Mucosa of descending colon (tissue), 3 donors: ENCODE results near the gene TLNRD1. TPM values are rescaled to one million over a fixed set of nuclear protein-coding genes. Genes with fewer than 3 reads are reported as not detected.

Experiments used
- ATAC-seq: fragments of 200-7000 bp; cut with Tn5 transposase; one replicate; pipeline ENCODE4 v1.9.1; 2020; ENCODE audit warnings: mild to moderate bottlenecking, moderate library complexity
- DNase-seq, 3 donors: peaks; one replicate each; pipeline ENCODE4 v3.0.0-alpha.2; 2020
- H3K36me3 ChIP-seq: fragments of 200-600 bp; one replicate; pipeline ENCODE4 v1.8.0; 2021; ENCODE audit warnings: low read depth, mild to moderate bottlenecking
- H3K4me1 ChIP-seq: fragments of 200-600 bp; one replicate; pipeline ENCODE4 v1.8.0; 2021; ENCODE audit warnings: low read depth, mild to moderate bottlenecking
- H3K4me3 ChIP-seq: fragments of 200-600 bp; one replicate; pipeline ENCODE4 v1.8.0; 2021; ENCODE audit warnings: mild to moderate bottlenecking
- H3K9me3 ChIP-seq: fragments of 200-600 bp; one replicate; pipeline ENCODE4 v1.8.0; 2021; ENCODE audit warnings: mild to moderate bottlenecking
- intact Hi-C, 2 donors: fragments of 100-400 bp; cut with DNase I in 1 of 2; cut with micrococcal nuclease in 1 of 2; formaldehyde crosslinking; loops; one replicate each; pipeline versions ENCODE4 v1.11.0 to v1.11.1; 2022; cut with DNase I, micrococcal nuclease
- total RNA-seq, 3 donors: library from RNA; stranded (reverse); fragmentation: NEBNext Ultra II Directional in 2 of 3; extraction: Animal tissue kit (Norgen Biotek cat#: 25700) in 2 of 3; gene quantifications; one replicate each; pipeline versions ENCODE4 v1.2.1 to v1.2.4, GENCODE V29; 2021 to 2023
- TF ChIP-seq, protein P1 (sequence below): fragments of 200-600 bp; IDR thresholded peaks from one replicate; pipeline ENCODE4 v1.8.0; 2022; ENCODE audit warnings: antibody characterized with exemption, mild to moderate bottlenecking
- donor health status: DM: no; HTN: no; CAD: no; lungs with moderate emphysema.
- donor health status: DM: no; HTN: no; CAD: no.
- donor health status: DM: no; HTN: yes; CAD: no.

Gene TLNRD1
- total RNA-seq, 3 donors from 2014 or later = 18.5 to 20.7 (median 18.6) TPM

GRCh38 chr15:81043281-81043934 lies 42.7 kb downstream of the TLNRD1 start:
- no peak for ATAC-seq
- Histone ChIP-seq H3K9me3 (no peaks in the 10 kb centered on the region), H3K36me3 (no peaks in the 10 kb centered on the region), H3K4me1 (no peaks in the 10 kb centered on the region), H3K4me3 (no peak overlapping the region)
- no peak for DNase-seq
- intact Hi-C loops = no loop called here
- TF ChIP-seq, protein P1, sequence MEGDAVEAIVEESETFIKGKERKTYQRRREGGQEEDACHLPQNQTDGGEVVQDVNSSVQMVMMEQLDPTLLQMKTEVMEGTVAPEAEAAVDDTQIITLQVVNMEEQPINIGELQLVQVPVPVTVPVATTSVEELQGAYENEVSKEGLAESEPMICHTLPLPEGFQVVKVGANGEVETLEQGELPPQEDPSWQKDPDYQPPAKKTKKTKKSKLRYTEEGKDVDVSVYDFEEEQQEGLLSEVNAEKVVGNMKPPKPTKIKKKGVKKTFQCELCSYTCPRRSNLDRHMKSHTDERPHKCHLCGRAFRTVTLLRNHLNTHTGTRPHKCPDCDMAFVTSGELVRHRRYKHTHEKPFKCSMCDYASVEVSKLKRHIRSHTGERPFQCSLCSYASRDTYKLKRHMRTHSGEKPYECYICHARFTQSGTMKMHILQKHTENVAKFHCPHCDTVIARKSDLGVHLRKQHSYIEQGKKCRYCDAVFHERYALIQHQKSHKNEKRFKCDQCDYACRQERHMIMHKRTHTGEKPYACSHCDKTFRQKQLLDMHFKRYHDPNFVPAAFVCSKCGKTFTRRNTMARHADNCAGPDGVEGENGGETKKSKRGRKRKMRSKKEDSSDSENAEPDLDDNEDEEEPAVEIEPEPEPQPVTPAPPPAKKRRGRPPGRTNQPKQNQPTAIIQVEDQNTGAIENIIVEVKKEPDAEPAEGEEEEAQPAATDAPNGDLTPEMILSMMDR = no peak

GRCh38 chr15:81043935-81044575 lies 43.3 kb downstream of the TLNRD1 start:
- Histone ChIP-seq H3K4me3 (no peak overlapping the region), H3K36me3 (no peaks in the 10 kb centered on the region), H3K9me3 (no peaks in the 10 kb centered on the region), H3K4me1 (no peaks in the 10 kb centered on the region)
- ATAC-seq (no peak), DNase-seq (no peak)
- TF ChIP-seq, protein P1 = no peak
- intact Hi-C loops = no loop called here

GRCh38 chr15:81046290-81046689 lies 45.6 kb downstream of the TLNRD1 start:
- H3K36me3 ChIP-seq = no peaks in the 10 kb centered on the region
- no peak overlapping the region for H3K4me3 ChIP-seq
- H3K4me1 ChIP-seq = no peaks in the 10 kb centered on the region
- no peak for DNase-seq
- no peaks in the 10 kb centered on the region for H3K9me3 ChIP-seq
- TF ChIP-seq, protein P1 = no peak
- intact Hi-C loops = no loop called here
- ATAC-seq = no peak

DNA sequence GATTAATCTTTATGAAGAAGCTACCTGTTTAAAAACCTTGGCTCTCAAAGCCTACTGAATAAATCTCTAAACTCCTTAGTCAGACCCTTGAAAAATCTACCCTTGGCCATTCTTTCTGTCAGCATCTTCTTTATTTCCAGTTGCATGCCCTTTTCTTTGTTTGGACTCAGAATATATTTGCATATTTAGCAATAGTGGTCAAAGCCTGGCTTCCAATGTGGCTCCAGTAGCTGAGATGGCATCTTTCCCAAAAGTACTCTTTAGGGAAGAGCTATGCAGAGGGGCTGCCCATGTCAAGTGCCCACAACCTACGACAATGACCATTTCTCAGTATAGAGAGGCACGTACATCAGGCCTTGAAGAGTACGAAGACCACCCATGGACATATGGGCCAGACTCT lies 47.2 kb downstream of the TLNRD1 start:
- Histone ChIP-seq H3K36me3 (no peaks in the 10 kb centered on the region), H3K4me3 (no peak overlapping the region), H3K4me1 (no peaks in the 10 kb centered on the region), H3K9me3 (no peaks in the 10 kb centered on the region)
- intact Hi-C loops = no loop called here
- DNase-seq (no peak), ATAC-seq (no peak)
- TF ChIP-seq, protein P1 = no peak

DNA sequence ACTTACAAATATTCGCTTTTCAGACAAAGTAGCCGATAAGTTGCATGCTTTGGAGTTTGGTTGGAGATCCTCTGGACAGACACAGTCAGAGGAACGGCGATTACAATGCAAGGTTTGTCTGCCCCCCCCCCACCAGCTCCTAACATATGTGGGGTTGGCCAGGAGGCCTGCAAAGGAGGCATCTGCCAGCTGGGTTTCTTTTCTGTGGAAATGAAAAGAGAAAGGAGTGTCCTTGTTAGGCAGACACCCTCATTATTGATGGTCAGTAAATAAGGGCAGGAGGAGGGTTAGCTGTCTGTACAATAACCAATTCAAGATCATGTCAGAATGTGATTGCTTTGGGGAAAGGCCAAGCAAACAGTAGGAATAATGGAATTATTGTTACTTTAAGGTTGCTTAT lies 49.1 kb downstream of the TLNRD1 start:
- DNase-seq = no peak
- Histone ChIP-seq H3K4me3 (no peak overlapping the region), H3K9me3 (no peaks in the 10 kb centered on the region), H3K36me3 (no peaks in the 10 kb centered on the region), H3K4me1 (no peaks in the 10 kb centered on the region)
- intact Hi-C loops = no loop called here
- TF ChIP-seq, protein P1 = no peak
- no peak for ATAC-seq
